HepG2 (cell line): ENCODE data around the gene FBN2.

ENCODE experiments used
- BRF2 ChIP-seq: sonication (generic); formaldehyde crosslinking; IDR thresholded peaks from 2 replicates; pipeline ENCODE4 v1.8.1; 2022; ENCODE audit warnings: mild to moderate bottlenecking, missing genetic modification reagents
- CC2D1A ChIP-seq: sonication (generic); formaldehyde crosslinking; IDR thresholded peaks from 2 replicates; pipeline ENCODE4 v1.8.1; 2023; ENCODE audit warnings: mild to moderate bottlenecking, missing genetic modification reagents
- CTCF ChIP-seq: sonication (generic); formaldehyde crosslinking; IDR thresholded peaks from 2 replicates; pipeline ENCODE4 v1.5.0; 2020; ENCODE audit warnings: mild to moderate bottlenecking, missing genetic modification reagents, moderate library complexity
- FLYWCH1 ChIP-seq: sonication (generic); formaldehyde crosslinking; IDR thresholded peaks from 2 replicates; pipeline ENCODE4 v1.8.1; 2023; ENCODE audit warnings: mild to moderate bottlenecking, missing genetic modification reagents
- TCF7L2 ChIP-seq: IDR thresholded peaks from 2 replicates; pipeline ENCODE4 v1.6.1; 2011; ENCODE audit warnings: mild to moderate bottlenecking, low read depth, low read length, moderate library complexity
- ZBTB40 ChIP-seq, 2 experiments: fragments of 450-650 bp in 1 of 2; sonication (generic) in 1 of 2; formaldehyde crosslinking in 1 of 2; IDR thresholded peaks; 2 replicates each; pipeline versions ENCODE4 v1.6.1 to v1.8.0; 2016 to 2022; ENCODE audit warnings: antibody characterized with exemption in 1 of 2, mild to moderate bottlenecking in 1 of 2, missing genetic modification reagents in 1 of 2
- ZNF44 ChIP-seq: sonication (generic); formaldehyde crosslinking; IDR thresholded peaks from 2 replicates; pipeline ENCODE4 v1.5.1; 2020; ENCODE audit warnings: mild to moderate bottlenecking, missing genetic modification reagents
- TF ChIP-seq, protein P1 (sequence below): sonication (generic); formaldehyde crosslinking; IDR thresholded peaks from 2 replicates; pipeline ENCODE4 v1.4.0; 2020; ENCODE audit warnings: mild to moderate bottlenecking, missing genetic modification reagents

DNA sequence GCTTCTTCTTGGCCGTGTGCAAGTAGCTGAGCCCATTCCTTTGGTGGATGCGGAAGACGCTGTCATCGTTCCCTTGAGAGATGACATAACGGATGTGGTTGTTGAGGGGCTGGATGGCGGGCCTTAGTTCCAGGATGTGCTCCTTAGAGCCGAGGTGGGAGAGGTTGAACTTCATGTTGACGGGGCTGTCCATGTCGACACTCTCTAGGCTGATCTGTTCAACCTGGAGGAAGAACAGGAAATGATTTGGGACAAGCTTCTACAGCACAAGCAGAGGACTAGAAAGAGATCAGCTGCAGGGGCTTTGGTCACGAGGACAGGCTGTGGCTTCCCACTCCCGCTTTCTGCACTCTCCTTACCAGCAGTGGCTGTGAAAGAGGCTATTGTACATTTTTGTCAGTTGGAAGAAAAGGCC lies 278.4 kb downstream of the FBN2 start:
- TF ChIP-seq, protein P1, sequence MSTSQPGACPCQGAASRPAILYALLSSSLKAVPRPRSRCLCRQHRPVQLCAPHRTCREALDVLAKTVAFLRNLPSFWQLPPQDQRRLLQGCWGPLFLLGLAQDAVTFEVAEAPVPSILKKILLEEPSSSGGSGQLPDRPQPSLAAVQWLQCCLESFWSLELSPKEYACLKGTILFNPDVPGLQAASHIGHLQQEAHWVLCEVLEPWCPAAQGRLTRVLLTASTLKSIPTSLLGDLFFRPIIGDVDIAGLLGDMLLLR (CRISPR knock-in tag) = no peak
- TF ChIP-seq ZNF44 (CRISPR knock-in tag) = no peak
- no peak for TF ChIP-seq CC2D1A (CRISPR knock-in tag)
- no peak for TF ChIP-seq TCF7L2
- TF ChIP-seq CTCF = no peak
- TF ChIP-seq BRF2 (CRISPR knock-in tag) = no peak
- TF ChIP-seq ZBTB40 (IDR thresholded peaks at IDR 0.05) = no peak
- no peak for TF ChIP-seq ZBTB40 (CRISPR knock-in tag; IDR thresholded peaks at IDR 0.05)
- TF ChIP-seq FLYWCH1 (CRISPR knock-in tag) = no peak
